H9 (cell line): ENCODE measurements around the gene ACTL9. TPM values are rescaled to one million over a fixed set of nuclear protein-coding genes. Genes with fewer than 3 reads are reported as not detected.

Source experiments
- DNase-seq: peaks from one replicate; pipeline ENCODE4 v3.0.0-alpha.2; 2017
- H2AFZ ChIP-seq: one replicate; pipeline ENCODE4 v1.6.1; 2013; ENCODE audit warnings: mild to moderate bottlenecking, low read length, control low read depth, moderate library complexity
- H2AK5ac ChIP-seq: 2 replicates; pipeline ENCODE4 v1.6.1; 2013; ENCODE audit warnings: low read length, control low read depth, mixed read lengths; ENCODE audit not compliant: insufficient read length
- H2BK120ac ChIP-seq: one replicate; pipeline ENCODE4 v1.6.1; 2013; ENCODE audit warnings: low read depth, mild to moderate bottlenecking, low read length, control low read depth, inconsistent platforms; ENCODE audit not compliant: poor library complexity, severe bottlenecking
- H2BK12ac ChIP-seq: 2 replicates; pipeline ENCODE4 v1.6.1; 2013; ENCODE audit warnings: low read length, control low read depth, mixed read lengths, low read depth; ENCODE audit not compliant: insufficient read length
- H2BK15ac ChIP-seq: 2 replicates; pipeline ENCODE4 v1.6.1; 2013; ENCODE audit warnings: low read depth, low read length, control low read depth
- H2BK20ac ChIP-seq: one replicate; pipeline ENCODE4 v1.6.1; 2013; ENCODE audit warnings: low read depth, mild to moderate bottlenecking, low read length, control low read depth, inconsistent platforms; ENCODE audit not compliant: poor library complexity, severe bottlenecking
- H2BK5ac ChIP-seq: 2 replicates; pipeline ENCODE4 v1.6.1; 2013; ENCODE audit warnings: low read length, control low read depth, mixed read lengths; ENCODE audit not compliant: insufficient read length
- H3K14ac ChIP-seq: 2 replicates; pipeline ENCODE4 v1.6.1; 2013; ENCODE audit warnings: low read length, control low read depth; ENCODE audit not compliant: insufficient read depth
- H3K18ac ChIP-seq: 2 replicates; pipeline ENCODE4 v1.6.1; 2013; ENCODE audit warnings: low read depth, mild to moderate bottlenecking, mixed read lengths, low read length, control low read depth; ENCODE audit not compliant: insufficient read length
- H3K23ac ChIP-seq: 2 replicates; pipeline ENCODE4 v1.6.1; 2013; ENCODE audit warnings: low read length, control low read depth, mixed read lengths, low read depth; ENCODE audit not compliant: insufficient read length
- H3K23me2 ChIP-seq: 2 replicates; pipeline ENCODE4 v1.6.1; 2013; ENCODE audit warnings: low read depth, mild to moderate bottlenecking, mixed read lengths, low read length, control low read depth; ENCODE audit not compliant: insufficient read length, poor library complexity, severe bottlenecking
- H3K27ac ChIP-seq: 2 replicates; pipeline ENCODE4 v1.5.1; 2013; ENCODE audit warnings: low read length, control low read depth, mixed read lengths, low read depth; ENCODE audit not compliant: insufficient read length
- H3K27me3 ChIP-seq: 2 replicates; pipeline ENCODE4 v1.6.1; 2013; ENCODE audit warnings: low read length, control low read depth, inconsistent platforms; ENCODE audit not compliant: insufficient read depth
- H3K4ac ChIP-seq: 2 replicates; pipeline ENCODE4 v1.6.1; 2013; ENCODE audit warnings: low read depth, mild to moderate bottlenecking, control low read depth, inconsistent platforms, low read length, moderate library complexity
- H3K4me1 ChIP-seq: 2 replicates; pipeline ENCODE4 v1.6.1; 2013; ENCODE audit warnings: low read length, control low read depth, inconsistent platforms; ENCODE audit not compliant: insufficient read depth
- H3K4me2 ChIP-seq: 2 replicates; pipeline ENCODE4 v1.6.1; 2013; ENCODE audit warnings: low read length, control low read depth, mixed read lengths; ENCODE audit not compliant: insufficient read length, insufficient read depth
- H3K56ac ChIP-seq: 2 replicates; pipeline ENCODE4 v1.6.1; 2013; ENCODE audit warnings: low read depth, mild to moderate bottlenecking, mixed read lengths, low read length, control low read depth; ENCODE audit not compliant: insufficient read length
- H3K79me1 ChIP-seq: 2 replicates; pipeline ENCODE4 v1.6.1; 2013; ENCODE audit warnings: low read depth, mild to moderate bottlenecking, moderate library complexity, low read length, control low read depth, inconsistent platforms; ENCODE audit not compliant: insufficient read depth, poor library complexity, severe bottlenecking
- H3K79me2 ChIP-seq: 2 replicates; pipeline ENCODE4 v1.6.1; 2013; ENCODE audit warnings: low read length, control low read depth, inconsistent platforms; ENCODE audit not compliant: insufficient read depth
- H3K9ac ChIP-seq: 2 replicates; pipeline ENCODE4 v1.6.1; 2013; ENCODE audit warnings: low read length, control low read depth, mixed read lengths; ENCODE audit not compliant: insufficient read length; ENCODE audit errors: extremely low read depth
- H3K9me3 ChIP-seq: one replicate; pipeline ENCODE4 v1.6.1; 2013; ENCODE audit warnings: low read depth, low read length, inconsistent platforms; ENCODE audit not compliant: control insufficient read depth
- H3T11ph ChIP-seq: one replicate; pipeline ENCODE4 v1.6.1; 2013; ENCODE audit warnings: mild to moderate bottlenecking, low read length, control low read depth, inconsistent platforms
- H4K20me1 ChIP-seq: one replicate; pipeline ENCODE4 v1.6.1; 2013; ENCODE audit not compliant: control insufficient read depth, insufficient read length, insufficient read depth
- H4K5ac ChIP-seq: 2 replicates; pipeline ENCODE4 v1.6.1; 2013; ENCODE audit warnings: low read depth, mild to moderate bottlenecking, mixed read lengths, low read length, control low read depth; ENCODE audit not compliant: insufficient read length
- H4K8ac ChIP-seq: replicated peaks from 2 replicates; pipeline ENCODE4 v1.6.1; 2013; ENCODE audit warnings: low read length, control low read depth, mixed read lengths, low read depth; ENCODE audit not compliant: insufficient read length
- H4K91ac ChIP-seq: 2 replicates; pipeline ENCODE4 v1.6.1; 2013; ENCODE audit warnings: low read depth, mild to moderate bottlenecking, moderate library complexity, mixed read lengths, low read length, control low read depth; ENCODE audit not compliant: insufficient read length
- H3K27ac Mint-ChIP-seq, 3 experiments: 2 replicates in 2 of 3; 3 replicates in 1 of 3; pipeline ENCODE4 v1.8.0; 2020 to 2021; ENCODE audit warnings: mixed read lengths in 3 of 3, mild to moderate bottlenecking in 1 of 3, moderate library complexity in 1 of 3
- H3K27me3 Mint-ChIP-seq: 2 replicates; pipeline ENCODE4 v1.8.0; 2021; ENCODE audit warnings: low read depth, mild to moderate bottlenecking, moderate library complexity, mixed read lengths
- H3K36me3 Mint-ChIP-seq, 3 experiments: 2 replicates in 2 of 3; 3 replicates in 1 of 3; pipeline ENCODE4 v1.8.0; 2020 to 2021; ENCODE audit warnings: low read depth in 3 of 3, mixed read lengths in 3 of 3; ENCODE audit not compliant: insufficient read depth in 1 of 3
- H3K4me1 Mint-ChIP-seq, 2 experiments: 2 replicates each; pipeline ENCODE4 v1.8.0; 2020; ENCODE audit warnings: mixed read lengths in 2 of 2
- H3K4me3 Mint-ChIP-seq, 2 experiments: 2 replicates in 1 of 2; 3 replicates in 1 of 2; pipeline ENCODE4 v1.8.0; 2020 to 2021; ENCODE audit warnings: mild to moderate bottlenecking in 2 of 2, mixed read lengths in 2 of 2, moderate library complexity in 1 of 2
- H3K9me3 Mint-ChIP-seq, 2 experiments: 2 replicates in 1 of 2; 3 replicates in 1 of 2; pipeline ENCODE4 v1.8.0; 2020; ENCODE audit warnings: mild to moderate bottlenecking in 2 of 2, mixed read lengths in 2 of 2, moderate library complexity in 1 of 2
- WGBS: extraction: QIAGEN DNeasy Blood & Tissue Kit; methylation state at CpG from one replicate; pipeline ENCODE4 v1.1.7; 2013; ENCODE audit warnings: missing lambda C conversion rate, low lambda C conversion rate, mixed read lengths; ENCODE audit not compliant: insufficient read length; ENCODE audit errors: extremely low coverage; 5-methylcytosine and 5-hydroxymethylcytosine counted together
- total RNA-seq: library from RNA; stranded (reverse); gene quantifications from 2 replicates; pipeline ENCODE4 v1.2.1, GENCODE V29; 2021
- TF ChIP-seq, protein P1 (sequence below): fragments of 200-600 bp; sonication (generic); conservative IDR thresholded peaks from 3 replicates; pipeline ENCODE4 v1.8.0; 2021; ENCODE audit warnings: antibody characterized with exemption, mild to moderate bottlenecking

The ACTL9 gene
- total RNA-seq, 1 experiment from 2014 or later = not detected

DNA sequence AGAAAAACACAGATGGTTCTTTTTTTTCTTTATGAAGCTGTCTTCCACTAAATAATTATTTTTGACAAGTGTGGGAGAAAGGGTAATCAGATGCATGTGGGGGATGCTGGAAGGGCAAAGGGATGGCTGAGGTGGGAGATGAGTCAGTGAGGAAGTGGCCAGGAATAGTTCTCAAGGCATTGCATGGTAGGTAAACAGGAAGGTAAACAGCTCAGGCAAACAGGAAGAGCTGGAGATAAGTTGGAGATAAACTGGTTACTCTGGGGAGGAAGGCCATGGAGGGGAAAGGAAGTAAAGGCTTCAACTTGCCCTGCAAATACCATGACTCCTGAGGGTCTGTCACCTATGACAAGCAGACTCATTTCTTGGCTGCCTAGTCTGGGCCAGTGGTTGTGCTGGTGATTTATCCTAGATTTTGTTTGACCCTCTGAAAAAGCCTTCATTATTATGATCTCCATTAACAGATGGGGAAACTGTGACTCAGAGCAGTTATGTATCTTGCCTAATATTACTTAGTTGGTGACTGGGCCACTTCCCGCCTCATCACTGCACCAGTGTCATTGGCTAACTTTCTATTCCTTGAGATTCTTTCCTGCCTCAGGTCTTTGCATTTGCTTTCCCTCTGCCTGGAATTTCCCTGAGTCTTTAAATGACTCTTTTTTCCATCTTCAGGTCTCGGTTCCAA is 17.1 kb downstream of the ACTL9 start:
- Histone ChIP-seq H3K56ac (no peak overlapping the region), H3K27ac (no peak overlapping the region), H3K14ac (no peak overlapping the region), H4K5ac (no peak overlapping the region), H4K91ac (no peak overlapping the region), H3K4me2 (no peak overlapping the region), H3K4me1 (no peaks in the 10 kb centered on the region), H2AK5ac (no peak overlapping the region), H3K23ac (no peak overlapping the region), H3T11ph (no peak overlapping the region), H3K23me2 (no peaks in the 10 kb centered on the region), H2BK20ac (no peak overlapping the region), H2BK15ac (no peak overlapping the region), H2BK12ac (no peak overlapping the region), H3K4ac (no peak overlapping the region), H3K9ac (no peak overlapping the region), H2BK5ac (no peak overlapping the region), H3K79me1 (no peaks in the 10 kb centered on the region), H3K79me2 (no peaks in the 10 kb centered on the region), H3K27me3 (no peaks in the 10 kb centered on the region), H3K9me3 (no peaks in the 10 kb centered on the region), H4K8ac (no peak overlapping the region), H3K18ac (no peak overlapping the region), H4K20me1 (no peaks in the 10 kb centered on the region), H2AFZ (no peak overlapping the region), H2BK120ac (no peak overlapping the region)
- peaks cover 7% of the 10 kb centered on the region for H3K27me3 Mint-ChIP-seq
- H3K36me3 Mint-ChIP-seq = peaks cover 3 to 6% (median 5%) of the 10 kb centered on the region in 3 experiments; a peak in 4 of 7 replicates
- no peak for DNase-seq
- TF ChIP-seq, protein P1, sequence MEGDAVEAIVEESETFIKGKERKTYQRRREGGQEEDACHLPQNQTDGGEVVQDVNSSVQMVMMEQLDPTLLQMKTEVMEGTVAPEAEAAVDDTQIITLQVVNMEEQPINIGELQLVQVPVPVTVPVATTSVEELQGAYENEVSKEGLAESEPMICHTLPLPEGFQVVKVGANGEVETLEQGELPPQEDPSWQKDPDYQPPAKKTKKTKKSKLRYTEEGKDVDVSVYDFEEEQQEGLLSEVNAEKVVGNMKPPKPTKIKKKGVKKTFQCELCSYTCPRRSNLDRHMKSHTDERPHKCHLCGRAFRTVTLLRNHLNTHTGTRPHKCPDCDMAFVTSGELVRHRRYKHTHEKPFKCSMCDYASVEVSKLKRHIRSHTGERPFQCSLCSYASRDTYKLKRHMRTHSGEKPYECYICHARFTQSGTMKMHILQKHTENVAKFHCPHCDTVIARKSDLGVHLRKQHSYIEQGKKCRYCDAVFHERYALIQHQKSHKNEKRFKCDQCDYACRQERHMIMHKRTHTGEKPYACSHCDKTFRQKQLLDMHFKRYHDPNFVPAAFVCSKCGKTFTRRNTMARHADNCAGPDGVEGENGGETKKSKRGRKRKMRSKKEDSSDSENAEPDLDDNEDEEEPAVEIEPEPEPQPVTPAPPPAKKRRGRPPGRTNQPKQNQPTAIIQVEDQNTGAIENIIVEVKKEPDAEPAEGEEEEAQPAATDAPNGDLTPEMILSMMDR = no peak
- H3K4me1 Mint-ChIP-seq = no peaks in the 10 kb centered on the region
- no peak overlapping the region for H3K4me3 Mint-ChIP-seq
- H3K27ac Mint-ChIP-seq = peak overlapping the region in 1 of 3 experiments; percentile 6; a peak in 1 of 7 replicates
- H3K9me3 Mint-ChIP-seq = peaks cover 14 to 54% of the 10 kb centered on the region in 2 experiments
- no CpG with 5 or more reads among the region's 2 CpGs for WGBS
